ENCODE results near the gene CDX1.

CDX1 gene

GRCh38 chr5:150163547-150164059, 3.0 kb upstream of the CDX1 start:
- DNase-seq, result no peak

- no peak for DNase-seq
Measured at GRCh38 chr5:150164211-150164980, 2.2 kb upstream of the CDX1 start.

DNA sequence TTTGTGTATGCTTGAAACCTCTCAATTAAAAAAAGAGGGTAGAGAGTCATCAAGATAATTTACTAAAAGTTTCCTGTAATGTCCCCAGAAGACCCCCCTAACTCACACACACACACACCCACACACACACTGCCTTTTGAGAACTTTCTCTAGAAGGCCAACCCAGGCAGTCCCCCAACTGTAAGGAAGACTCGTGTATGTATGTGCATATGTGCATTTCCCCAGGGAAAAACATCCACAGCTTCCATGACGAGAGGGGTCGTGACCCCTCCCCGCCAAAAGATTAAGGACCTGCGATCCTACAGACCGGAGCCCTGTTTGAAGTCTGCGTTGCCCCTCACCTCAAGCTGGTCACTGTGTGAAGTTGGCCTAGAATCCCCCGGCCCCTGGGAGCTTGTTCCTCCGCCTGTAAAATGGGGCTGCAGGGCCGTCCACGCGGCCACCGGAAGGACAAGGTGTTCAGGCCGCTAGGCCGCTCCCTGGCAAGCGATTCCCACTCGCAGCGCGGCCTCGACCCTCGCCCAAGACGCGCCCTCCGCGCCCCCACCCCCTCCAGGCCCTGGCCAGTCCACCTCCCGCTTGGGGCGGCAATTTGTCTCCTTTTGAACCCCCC, 435 bp upstream of the CDX1 start:
- no peak for DNase-seq

GRCh38 chr5:150167512-150167850, 903 bp downstream of the CDX1 start:
- DNase-seq, result no peak

DNA sequence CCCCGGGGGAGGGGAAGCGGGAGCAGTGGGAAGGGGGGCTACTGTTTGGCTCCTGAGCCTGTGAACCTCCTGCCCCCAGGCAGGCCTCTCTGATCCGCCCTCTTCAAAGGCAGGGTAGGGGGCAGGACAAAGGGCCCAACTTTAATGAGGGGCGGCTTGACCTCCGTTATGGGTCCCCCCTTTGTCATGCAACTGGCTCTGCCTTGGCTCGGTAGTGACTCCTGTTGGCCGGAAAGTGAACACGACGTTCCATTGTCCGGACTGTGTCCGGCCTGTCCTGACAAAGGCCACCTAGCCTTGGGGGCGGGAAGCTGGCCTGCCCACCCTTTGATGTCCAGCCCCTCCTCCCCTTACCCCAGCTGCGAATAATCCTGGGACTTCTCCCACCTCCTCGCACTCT, 1.3 kb downstream of the CDX1 start:
- no peak for DNase-seq

- DNase-seq, result no peak
Measured at GRCh38 chr5:150168864-150169263, 2.3 kb downstream of the CDX1 start.

- no peak for DNase-seq
Measured at GRCh38 chr5:150172145-150172544, 5.6 kb downstream of the CDX1 start.

DNA sequence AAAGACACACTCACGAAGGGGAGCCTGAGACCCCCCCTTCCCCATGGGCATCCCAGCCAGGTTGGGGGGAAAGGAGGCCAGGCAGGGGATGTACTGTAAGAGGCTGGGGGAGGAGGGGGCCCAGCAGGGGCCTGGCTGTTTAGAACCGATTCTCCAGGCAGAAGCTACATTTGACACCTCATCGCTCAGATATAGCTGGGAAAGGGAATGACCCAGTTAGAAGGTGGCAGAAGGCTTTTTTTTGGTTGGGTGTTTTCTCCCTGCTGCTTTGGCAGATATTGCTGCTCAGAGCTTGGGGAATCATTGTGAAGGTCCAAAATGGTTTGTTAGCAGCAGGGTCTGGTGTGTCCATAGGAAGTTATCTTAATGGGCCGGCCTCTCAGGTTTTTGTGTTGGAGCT, 6.0 kb downstream of the CDX1 start:
- no peak for DNase-seq

DNA sequence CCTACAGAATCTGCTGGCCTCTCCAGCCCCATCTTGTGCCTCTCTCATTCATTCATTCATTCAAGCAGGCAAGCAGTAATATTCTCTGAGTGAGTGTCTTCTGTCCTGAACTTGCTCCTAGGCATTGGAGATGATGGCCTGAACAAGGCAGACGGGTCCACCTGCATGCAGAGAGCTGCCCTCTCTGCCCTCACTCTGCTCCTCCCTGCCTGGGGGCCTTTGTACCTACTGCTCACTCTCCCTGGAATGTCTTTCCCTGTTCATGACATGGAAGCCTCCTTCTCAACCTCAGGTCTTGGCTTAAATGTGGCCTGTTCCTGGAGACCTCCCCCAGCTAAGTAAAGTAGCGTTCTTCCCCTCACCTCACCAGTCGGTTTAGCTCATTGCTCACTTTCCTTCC, 6.6 kb downstream of the CDX1 start:
- no peak for DNase-seq

DNA sequence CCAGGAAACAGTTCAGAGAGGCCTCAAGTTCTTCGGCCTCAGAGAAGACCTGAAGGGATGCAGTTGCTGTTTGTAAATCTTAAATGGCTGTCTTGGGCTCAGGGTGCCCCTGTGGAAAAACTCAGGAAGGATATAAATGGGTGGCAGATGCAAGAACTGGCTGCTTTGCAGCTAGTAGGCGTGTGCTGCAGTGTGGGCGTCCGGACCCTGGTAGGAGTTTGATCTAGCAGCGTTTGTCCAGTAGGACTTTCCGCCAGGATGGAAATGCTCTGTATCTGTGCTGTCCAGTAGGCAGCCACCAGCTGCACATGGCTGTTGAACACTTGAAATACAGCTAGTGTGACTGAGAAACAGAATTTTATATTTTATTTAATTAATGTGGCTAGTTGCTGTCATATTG, 7.7 kb downstream of the CDX1 start:
- no peak for DNase-seq

GRCh38 chr5:150175076-150175475, 8.5 kb downstream of the CDX1 start:
- no peak for DNase-seq

GRCh38 chr5:150175536-150175935, 9.0 kb downstream of the CDX1 start:
- no peak for DNase-seq

DNA sequence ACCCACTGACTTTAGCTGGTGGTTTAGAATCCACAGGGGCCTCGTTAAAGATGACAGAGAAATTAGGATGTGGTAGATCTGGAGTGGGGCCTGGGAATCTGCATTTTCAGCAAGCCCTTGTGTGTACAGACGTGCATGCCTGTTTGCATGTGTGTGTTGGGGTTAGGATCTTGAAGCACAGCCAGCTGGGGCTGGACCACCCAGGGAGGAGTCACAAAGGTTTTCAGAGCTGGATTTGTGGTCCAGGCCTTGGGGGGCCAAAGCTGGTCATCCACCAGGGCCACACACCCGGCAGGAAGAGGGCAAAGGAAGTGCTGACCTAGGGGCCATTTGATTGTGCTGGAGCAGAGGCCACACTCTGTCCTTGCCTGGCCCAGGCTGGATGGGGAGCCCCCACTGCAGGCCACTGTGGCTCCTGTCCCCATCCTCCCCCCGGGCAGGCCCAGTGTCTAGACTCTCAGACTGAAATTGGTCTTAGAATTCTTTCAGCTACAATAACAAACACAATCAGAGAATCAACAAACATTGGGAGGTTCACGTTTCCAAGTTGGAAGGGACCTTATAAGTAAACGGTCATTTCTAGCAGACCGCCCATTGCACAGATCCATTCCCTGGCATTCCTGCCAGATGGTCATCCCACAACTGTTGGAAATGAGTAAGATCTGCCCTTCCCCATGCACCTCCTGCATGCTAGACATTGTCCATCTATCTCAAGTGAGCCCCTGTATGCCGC, 10.3 kb downstream of the CDX1 start:
- DNase-seq, result no peak

GRCh38 chr5:150177721-150178120, 11.1 kb downstream of the CDX1 start:
- no peak for DNase-seq

DNA sequence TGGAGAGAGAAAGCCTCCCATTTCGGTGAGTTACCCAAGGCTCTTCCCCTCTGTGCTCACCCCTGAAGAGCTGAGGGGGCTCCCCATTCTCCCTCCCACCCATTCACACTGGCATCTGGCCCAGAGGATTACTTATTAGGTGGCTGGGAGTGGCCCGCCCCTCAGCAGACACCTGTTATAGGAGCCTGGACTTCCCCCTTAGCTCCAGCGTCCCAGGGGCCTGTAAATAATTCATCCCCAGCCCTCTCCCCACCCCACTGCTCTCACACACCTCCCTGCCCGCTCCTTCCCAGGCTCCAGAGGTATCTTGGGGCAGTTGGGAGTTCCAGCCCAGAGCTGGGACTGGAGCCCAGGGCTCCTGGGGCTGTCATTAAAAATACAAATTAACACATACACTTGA, 11.7 kb downstream of the CDX1 start:
- no peak for DNase-seq

GRCh38 chr5:150179019-150179620, 12.5 kb downstream of the CDX1 start:
- no peak for DNase-seq

GRCh38 chr5:150180241-150181026, 13.9 kb downstream of the CDX1 start:
- DNase-seq, result no peak

GRCh38 chr5:150181027-150181426, 14.4 kb downstream of the CDX1 start:
- no peak for DNase-seq

DNA sequence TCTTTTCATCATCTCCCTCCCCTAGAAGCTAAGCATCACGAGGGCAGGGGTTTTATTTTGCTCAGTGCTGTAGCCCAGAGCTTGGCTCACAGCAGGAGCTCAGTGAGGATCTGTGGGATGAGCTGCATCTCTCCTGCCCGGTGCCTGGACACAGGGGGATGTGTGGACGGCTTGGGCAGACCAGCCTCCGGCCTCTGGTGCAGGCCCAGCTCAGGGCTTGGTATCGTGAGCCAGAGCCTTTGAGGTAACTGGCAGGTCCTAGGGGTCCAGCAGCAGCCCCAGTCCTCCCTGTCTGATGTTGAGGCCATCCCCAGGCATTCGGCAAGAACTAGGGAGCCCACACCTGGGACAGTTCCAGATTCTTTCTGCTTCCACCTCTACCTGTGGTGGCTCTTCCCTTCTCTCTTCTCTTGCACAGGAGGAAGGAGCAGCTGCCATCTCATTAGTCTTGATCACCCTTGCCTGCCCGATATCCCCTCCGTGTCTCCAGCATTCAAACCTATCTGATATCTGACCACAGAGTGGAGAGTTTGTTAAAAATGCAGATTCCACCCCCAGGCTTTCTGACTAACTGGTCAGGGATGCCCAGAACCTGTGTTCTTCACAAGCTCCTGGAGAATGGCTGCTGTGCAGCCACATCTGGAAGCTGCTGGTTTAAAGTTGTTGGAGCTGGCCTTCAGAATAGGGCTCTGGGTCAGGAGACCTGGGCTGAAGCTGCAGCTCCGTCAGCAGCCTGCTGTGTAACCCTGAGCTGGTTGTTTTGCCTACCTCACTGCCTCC, 15.4 kb downstream of the CDX1 start:
- DNase-seq, result no peak

- no peak for DNase-seq
Measured at GRCh38 chr5:150182774-150183173, 16.2 kb downstream of the CDX1 start.

- no peak for DNase-seq
Measured at GRCh38 chr5:150183436-150183835, 16.9 kb downstream of the CDX1 start.

GRCh38 chr5:150184006-150184405, 17.4 kb downstream of the CDX1 start:
- no peak for DNase-seq
